ENCODE results near the gene PLXDC1. TPM values are rescaled to one million over a fixed set of nuclear protein-coding genes. Genes with fewer than 3 reads are reported as not detected.

The PLXDC1 gene
- total RNA-seq, 4 donors from 2014 or later = 1.8 to 13.4 (median 6.4) TPM

DNA sequence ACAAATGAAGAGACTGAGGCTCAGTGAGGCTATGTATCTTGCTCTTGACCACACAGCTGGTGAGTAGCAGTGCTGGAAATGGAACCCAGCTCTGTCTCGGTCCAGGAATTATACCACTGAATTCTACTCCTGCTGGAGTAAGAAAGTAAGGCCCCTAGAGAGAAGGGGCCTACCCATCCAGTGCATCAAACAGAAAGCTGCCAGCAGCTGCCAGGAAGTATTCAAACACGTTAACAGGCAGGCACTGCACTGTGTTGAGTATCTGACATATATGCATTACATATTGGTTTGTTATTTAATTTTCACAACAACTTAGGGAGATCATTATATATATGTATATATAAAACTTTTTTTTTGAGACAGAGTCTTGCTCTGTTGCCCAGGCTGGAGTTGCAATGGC is 10.5 kb upstream of the PLXDC1 start:
- Histone ChIP-seq H3K27ac (no peak overlapping the region), H3K9me3 (no peaks in the 10 kb centered on the region), H3K36me3 (no peaks in the 10 kb centered on the region), H3K4me1 (peaks cover 9 to 12% of the 10 kb centered on the region in 2 donors), H3K4me3 (replicated peaks in 1 of 3) (no peak overlapping the region), H3K27me3 (peaks cover 4% of the 10 kb centered on the region)
- intact Hi-C loops (cut with DNase I) = loop anchor here (10.0 kb wide), 1 partner anchor 83 kb away; no protein-coding TSS in a partner anchor
- no peak for DNase-seq
- TF ChIP-seq POLR2A (IDR thresholded peaks at IDR 0.05) = no peak
- TF ChIP-seq, protein P1, sequence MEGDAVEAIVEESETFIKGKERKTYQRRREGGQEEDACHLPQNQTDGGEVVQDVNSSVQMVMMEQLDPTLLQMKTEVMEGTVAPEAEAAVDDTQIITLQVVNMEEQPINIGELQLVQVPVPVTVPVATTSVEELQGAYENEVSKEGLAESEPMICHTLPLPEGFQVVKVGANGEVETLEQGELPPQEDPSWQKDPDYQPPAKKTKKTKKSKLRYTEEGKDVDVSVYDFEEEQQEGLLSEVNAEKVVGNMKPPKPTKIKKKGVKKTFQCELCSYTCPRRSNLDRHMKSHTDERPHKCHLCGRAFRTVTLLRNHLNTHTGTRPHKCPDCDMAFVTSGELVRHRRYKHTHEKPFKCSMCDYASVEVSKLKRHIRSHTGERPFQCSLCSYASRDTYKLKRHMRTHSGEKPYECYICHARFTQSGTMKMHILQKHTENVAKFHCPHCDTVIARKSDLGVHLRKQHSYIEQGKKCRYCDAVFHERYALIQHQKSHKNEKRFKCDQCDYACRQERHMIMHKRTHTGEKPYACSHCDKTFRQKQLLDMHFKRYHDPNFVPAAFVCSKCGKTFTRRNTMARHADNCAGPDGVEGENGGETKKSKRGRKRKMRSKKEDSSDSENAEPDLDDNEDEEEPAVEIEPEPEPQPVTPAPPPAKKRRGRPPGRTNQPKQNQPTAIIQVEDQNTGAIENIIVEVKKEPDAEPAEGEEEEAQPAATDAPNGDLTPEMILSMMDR (IDR thresholded peaks at IDR 0.05) = no peak
- WGBS, 2 donors = 73 to 80% methylated on average over 2 of the region's 2 CpGs

DNA sequence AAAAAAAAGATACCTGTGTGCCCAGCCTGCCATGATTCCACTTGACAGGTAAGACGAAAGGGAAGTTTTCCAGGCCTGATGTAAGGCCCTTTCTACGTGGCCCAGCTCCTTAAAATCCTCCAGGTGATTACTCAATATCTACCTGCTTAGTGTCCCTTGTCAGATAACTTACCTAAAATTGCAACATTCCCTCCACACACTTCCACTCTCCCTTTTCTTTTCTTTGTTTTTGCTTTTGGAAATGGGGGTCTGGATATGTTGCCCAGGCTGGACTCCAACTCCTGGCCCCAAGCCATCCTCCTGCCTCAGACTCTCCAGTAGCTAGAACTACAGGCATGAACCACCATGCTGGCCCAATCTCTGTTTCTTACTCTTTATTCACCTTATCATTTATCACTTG is 7.2 kb upstream of the PLXDC1 start:
- TF ChIP-seq, protein P1 (IDR thresholded peaks at IDR 0.05) = no peak
- no peak for TF ChIP-seq POLR2A (IDR thresholded peaks at IDR 0.05)
- Histone ChIP-seq H3K9me3 (no peaks in the 10 kb centered on the region), H3K27me3 (no peaks in the 10 kb centered on the region), H3K27ac (no peak overlapping the region), H3K36me3 (no peaks in the 10 kb centered on the region), H3K4me1 (no peaks in the 10 kb centered on the region), H3K4me3 (replicated peaks in 1 of 3) (no peak overlapping the region)
- WGBS, 2 donors = 89 to 93% methylated on average over 2 of the region's 2 CpGs
- intact Hi-C loops (cut with DNase I) = no loop called here
- DNase-seq = no peak

DNA sequence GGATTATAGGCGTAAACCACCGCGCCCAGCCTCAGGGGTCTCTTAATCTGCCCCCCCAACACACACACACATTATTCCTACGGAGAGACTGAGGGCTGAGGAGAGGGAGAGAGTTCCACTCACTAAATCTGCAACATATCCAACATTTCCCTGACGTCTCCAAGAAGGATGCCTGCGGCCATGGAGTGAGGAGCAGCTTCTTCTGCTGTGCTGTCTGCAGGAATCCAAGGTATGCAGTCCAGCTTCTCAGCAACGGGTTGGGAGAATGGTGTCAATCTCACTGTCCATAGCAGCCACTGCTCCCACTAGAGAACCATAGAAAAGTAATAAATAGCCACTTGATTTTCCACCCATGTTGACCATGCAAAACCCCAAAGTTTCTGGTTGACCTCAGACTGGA is 5.1 kb upstream of the PLXDC1 start:
- WGBS, 2 donors = 68 to 76% methylated on average over 7 of the region's 7 CpGs
- DNase-seq = no peak
- no peaks in the 10 kb centered on the region for H3K27me3 ChIP-seq
- no peaks in the 10 kb centered on the region for H3K36me3 ChIP-seq
- no peaks in the 10 kb centered on the region for H3K9me3 ChIP-seq
- TF ChIP-seq, protein P1 (IDR thresholded peaks at IDR 0.05) = no peak
- TF ChIP-seq POLR2A (IDR thresholded peaks at IDR 0.05) = no peak
- H3K4me1 ChIP-seq = peaks cover 10 to 13% of the 10 kb centered on the region in 2 donors
- H3K27ac ChIP-seq = no peak overlapping the region
- intact Hi-C loops (cut with DNase I) = no loop called here
- H3K4me3 ChIP-seq (replicated peaks in 1 of 3) = no peak overlapping the region

DNA sequence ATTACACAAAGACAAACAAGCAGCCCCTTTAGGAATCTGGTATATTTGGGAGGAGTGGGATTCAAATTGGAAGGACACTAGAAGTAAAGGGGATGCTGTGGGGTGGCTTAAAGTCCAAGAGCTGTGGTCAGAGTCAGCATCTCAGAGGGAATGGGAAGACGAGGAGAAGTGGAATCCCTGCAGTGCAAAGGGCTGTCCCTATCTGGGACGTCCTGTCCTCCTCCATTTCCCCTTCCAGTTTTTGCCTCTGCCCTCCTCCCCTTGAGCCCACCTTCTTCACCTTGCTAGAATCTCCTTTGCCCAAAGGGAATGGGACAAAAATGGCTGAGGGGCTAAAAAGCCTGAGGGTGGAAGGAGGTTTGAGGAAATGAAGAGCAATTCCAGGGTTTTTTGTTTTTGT is 4.2 kb upstream of the PLXDC1 start:
- Histone ChIP-seq H3K4me3 (replicated peaks in 1 of 3) (no peak overlapping the region), H3K27me3 (no peaks in the 10 kb centered on the region), H3K36me3 (no peaks in the 10 kb centered on the region), H3K27ac (no peak overlapping the region), H3K4me1 (peaks cover 10 to 21% of the 10 kb centered on the region in 2 donors), H3K9me3 (no peaks in the 10 kb centered on the region)
- 33 to 50% methylated on average over 2 of the region's 2 CpGs for WGBS, 2 donors
- intact Hi-C loops (cut with DNase I) = no loop called here
- DNase-seq = no peak
- TF ChIP-seq POLR2A (IDR thresholded peaks at IDR 0.05) = no peak
- TF ChIP-seq, protein P1 (IDR thresholded peaks at IDR 0.05) = no peak

DNA sequence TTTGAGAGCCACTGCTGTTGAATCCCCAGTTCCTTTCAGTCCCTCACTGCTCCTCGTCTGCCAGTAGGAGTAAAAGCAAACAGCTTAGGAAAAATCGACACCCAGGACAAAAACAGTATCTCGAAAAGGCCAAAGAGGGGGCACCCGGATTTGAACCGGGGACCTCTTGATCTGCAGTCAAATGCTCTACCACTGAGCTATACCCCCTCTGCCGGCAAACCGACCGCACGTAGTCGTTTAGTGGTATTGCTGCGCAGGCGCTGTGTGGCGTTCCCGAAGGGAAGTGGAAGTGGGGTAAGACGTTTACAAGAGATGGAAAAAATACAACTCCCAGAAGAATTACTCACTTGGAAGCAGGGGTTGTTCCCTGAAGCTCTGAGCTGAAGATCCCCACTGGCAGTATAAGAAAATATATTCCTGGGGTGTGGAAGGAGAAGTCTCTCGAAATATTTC is 2.2 kb upstream of the PLXDC1 start:
- intact Hi-C loops (cut with DNase I) = loop anchor here (5.0 kb wide), 1 partner anchor 171 kb away; no protein-coding TSS in a partner anchor
- no peaks in the 10 kb centered on the region for H3K36me3 ChIP-seq
- H3K9me3 ChIP-seq = no peaks in the 10 kb centered on the region
- DNase-seq = peak; percentile 91 to 93
- H3K27me3 ChIP-seq = no peaks in the 10 kb centered on the region
- H3K4me3 ChIP-seq (replicated peaks in 1 of 3) = peak overlapping the region; percentile 20 to 86 (median 69)
- H3K27ac ChIP-seq = peak overlapping the region; percentile 61 to 98 (median 96)
- H3K4me1 ChIP-seq = peaks cover 10 to 21% of the 10 kb centered on the region in 2 donors
- WGBS, 2 donors = 0% methylated on average over 16 of the region's 16 CpGs
- peak in 1 of 2 donors; percentile 17 for TF ChIP-seq POLR2A (IDR thresholded peaks at IDR 0.05)
- TF ChIP-seq, protein P1 (IDR thresholded peaks at IDR 0.05) = peak in 3 of 6 experiments; percentile 24 to 42 (median 35)
